ENCODE measurements around the gene HSD17B14.

GRCh38 chr19:48797103-48797502, 39.2 kb downstream of the HSD17B14 start:
- TF ChIP-seq HBP1 (CRISPR knock-in tag; IDR thresholded peaks at IDR 0.05; ENCODE audit: low read depth) (no peak), ZNF281 (CRISPR knock-in tag; IDR thresholded peaks at IDR 0.05; ENCODE audit: borderline replicate concordance) (no peak), ZNF20 (CRISPR knock-in tag; IDR thresholded peaks at IDR 0.05) (no peak), TBX2 (CRISPR knock-in tag; IDR thresholded peaks at IDR 0.05; ENCODE audit: borderline replicate concordance) (no peak), TGIF2 (CRISPR knock-in tag; IDR thresholded peaks at IDR 0.05) (no peak), BRF2 (CRISPR knock-in tag; IDR thresholded peaks at IDR 0.05) (no peak), POLR2A (IDR thresholded peaks at IDR 0.05; ENCODE audit: insufficient read depth in 1 of 2, low read depth in 2 of 2, low read length in 2 of 2) (no peak), SP1 (IDR thresholded peaks at IDR 0.05) (no peak), SP1 (CRISPR knock-in tag; IDR thresholded peaks at IDR 0.05) (no peak), CHD2 (IDR thresholded peaks at IDR 0.05; ENCODE audit: low read depth, low read length) (no peak), RELA (CRISPR knock-in tag; IDR thresholded peaks at IDR 0.05) (no peak), ZNF569 (CRISPR knock-in tag; IDR thresholded peaks at IDR 0.05; ENCODE audit: borderline replicate concordance) (no peak), YY1 (IDR thresholded peaks at IDR 0.05; ENCODE audit: insufficient read depth, insufficient replicate concordance, low read depth, low read length) (no peak), ZBTB4 (CRISPR knock-in tag; IDR thresholded peaks at IDR 0.05; ENCODE audit: borderline replicate concordance) (no peak)

All from HepG2 (cell line).